H9 (cell line): ENCODE results near the gene GPC6. TPM values are rescaled to one million over a fixed set of nuclear protein-coding genes. Genes with fewer than 3 reads are reported as not detected.

Experiments used
- DNase-seq: peaks from one replicate; pipeline ENCODE4 v3.0.0-alpha.2; 2017
- H2AFZ ChIP-seq: one replicate; pipeline ENCODE4 v1.6.1; 2013; ENCODE audit warnings: mild to moderate bottlenecking, low read length, control low read depth, moderate library complexity
- H2AK5ac ChIP-seq: 2 replicates; pipeline ENCODE4 v1.6.1; 2013; ENCODE audit warnings: low read length, control low read depth, mixed read lengths; ENCODE audit not compliant: insufficient read length
- H2BK120ac ChIP-seq: one replicate; pipeline ENCODE4 v1.6.1; 2013; ENCODE audit warnings: low read depth, mild to moderate bottlenecking, low read length, control low read depth, inconsistent platforms; ENCODE audit not compliant: poor library complexity, severe bottlenecking
- H2BK12ac ChIP-seq: 2 replicates; pipeline ENCODE4 v1.6.1; 2013; ENCODE audit warnings: low read length, control low read depth, mixed read lengths, low read depth; ENCODE audit not compliant: insufficient read length
- H2BK15ac ChIP-seq: 2 replicates; pipeline ENCODE4 v1.6.1; 2013; ENCODE audit warnings: low read depth, low read length, control low read depth
- H2BK20ac ChIP-seq: one replicate; pipeline ENCODE4 v1.6.1; 2013; ENCODE audit warnings: low read depth, mild to moderate bottlenecking, low read length, control low read depth, inconsistent platforms; ENCODE audit not compliant: poor library complexity, severe bottlenecking
- H2BK5ac ChIP-seq: 2 replicates; pipeline ENCODE4 v1.6.1; 2013; ENCODE audit warnings: low read length, control low read depth, mixed read lengths; ENCODE audit not compliant: insufficient read length
- H3K14ac ChIP-seq: 2 replicates; pipeline ENCODE4 v1.6.1; 2013; ENCODE audit warnings: low read length, control low read depth; ENCODE audit not compliant: insufficient read depth
- H3K18ac ChIP-seq: 2 replicates; pipeline ENCODE4 v1.6.1; 2013; ENCODE audit warnings: low read depth, mild to moderate bottlenecking, mixed read lengths, low read length, control low read depth; ENCODE audit not compliant: insufficient read length
- H3K23ac ChIP-seq: 2 replicates; pipeline ENCODE4 v1.6.1; 2013; ENCODE audit warnings: low read length, control low read depth, mixed read lengths, low read depth; ENCODE audit not compliant: insufficient read length
- H3K23me2 ChIP-seq: 2 replicates; pipeline ENCODE4 v1.6.1; 2013; ENCODE audit warnings: low read depth, mild to moderate bottlenecking, mixed read lengths, low read length, control low read depth; ENCODE audit not compliant: insufficient read length, poor library complexity, severe bottlenecking
- H3K27ac ChIP-seq: 2 replicates; pipeline ENCODE4 v1.5.1; 2013; ENCODE audit warnings: low read length, control low read depth, mixed read lengths, low read depth; ENCODE audit not compliant: insufficient read length
- H3K27me3 ChIP-seq: 2 replicates; pipeline ENCODE4 v1.6.1; 2013; ENCODE audit warnings: low read length, control low read depth, inconsistent platforms; ENCODE audit not compliant: insufficient read depth
- H3K4ac ChIP-seq: 2 replicates; pipeline ENCODE4 v1.6.1; 2013; ENCODE audit warnings: low read depth, mild to moderate bottlenecking, control low read depth, inconsistent platforms, low read length, moderate library complexity
- H3K4me1 ChIP-seq: 2 replicates; pipeline ENCODE4 v1.6.1; 2013; ENCODE audit warnings: low read length, control low read depth, inconsistent platforms; ENCODE audit not compliant: insufficient read depth
- H3K4me2 ChIP-seq: 2 replicates; pipeline ENCODE4 v1.6.1; 2013; ENCODE audit warnings: low read length, control low read depth, mixed read lengths; ENCODE audit not compliant: insufficient read length, insufficient read depth
- H3K56ac ChIP-seq: 2 replicates; pipeline ENCODE4 v1.6.1; 2013; ENCODE audit warnings: low read depth, mild to moderate bottlenecking, mixed read lengths, low read length, control low read depth; ENCODE audit not compliant: insufficient read length
- H3K79me1 ChIP-seq: 2 replicates; pipeline ENCODE4 v1.6.1; 2013; ENCODE audit warnings: low read depth, mild to moderate bottlenecking, moderate library complexity, low read length, control low read depth, inconsistent platforms; ENCODE audit not compliant: insufficient read depth, poor library complexity, severe bottlenecking
- H3K79me2 ChIP-seq: 2 replicates; pipeline ENCODE4 v1.6.1; 2013; ENCODE audit warnings: low read length, control low read depth, inconsistent platforms; ENCODE audit not compliant: insufficient read depth
- H3K9ac ChIP-seq: 2 replicates; pipeline ENCODE4 v1.6.1; 2013; ENCODE audit warnings: low read length, control low read depth, mixed read lengths; ENCODE audit not compliant: insufficient read length; ENCODE audit errors: extremely low read depth
- H3K9me3 ChIP-seq: one replicate; pipeline ENCODE4 v1.6.1; 2013; ENCODE audit warnings: low read depth, low read length, inconsistent platforms; ENCODE audit not compliant: control insufficient read depth
- H3T11ph ChIP-seq: one replicate; pipeline ENCODE4 v1.6.1; 2013; ENCODE audit warnings: mild to moderate bottlenecking, low read length, control low read depth, inconsistent platforms
- H4K20me1 ChIP-seq: one replicate; pipeline ENCODE4 v1.6.1; 2013; ENCODE audit not compliant: control insufficient read depth, insufficient read length, insufficient read depth
- H4K5ac ChIP-seq: 2 replicates; pipeline ENCODE4 v1.6.1; 2013; ENCODE audit warnings: low read depth, mild to moderate bottlenecking, mixed read lengths, low read length, control low read depth; ENCODE audit not compliant: insufficient read length
- H4K8ac ChIP-seq: replicated peaks from 2 replicates; pipeline ENCODE4 v1.6.1; 2013; ENCODE audit warnings: low read length, control low read depth, mixed read lengths, low read depth; ENCODE audit not compliant: insufficient read length
- H4K91ac ChIP-seq: 2 replicates; pipeline ENCODE4 v1.6.1; 2013; ENCODE audit warnings: low read depth, mild to moderate bottlenecking, moderate library complexity, mixed read lengths, low read length, control low read depth; ENCODE audit not compliant: insufficient read length
- H3K27ac Mint-ChIP-seq, 3 experiments: 2 replicates in 2 of 3; 3 replicates in 1 of 3; pipeline ENCODE4 v1.8.0; 2020 to 2021; ENCODE audit warnings: mixed read lengths in 3 of 3, mild to moderate bottlenecking in 1 of 3, moderate library complexity in 1 of 3
- H3K27me3 Mint-ChIP-seq: 2 replicates; pipeline ENCODE4 v1.8.0; 2021; ENCODE audit warnings: low read depth, mild to moderate bottlenecking, moderate library complexity, mixed read lengths
- H3K36me3 Mint-ChIP-seq, 3 experiments: 2 replicates in 2 of 3; 3 replicates in 1 of 3; pipeline ENCODE4 v1.8.0; 2020 to 2021; ENCODE audit warnings: low read depth in 3 of 3, mixed read lengths in 3 of 3; ENCODE audit not compliant: insufficient read depth in 1 of 3
- H3K4me1 Mint-ChIP-seq, 2 experiments: 2 replicates each; pipeline ENCODE4 v1.8.0; 2020; ENCODE audit warnings: mixed read lengths in 2 of 2
- H3K4me3 Mint-ChIP-seq, 2 experiments: 2 replicates in 1 of 2; 3 replicates in 1 of 2; pipeline ENCODE4 v1.8.0; 2020 to 2021; ENCODE audit warnings: mild to moderate bottlenecking in 2 of 2, mixed read lengths in 2 of 2, moderate library complexity in 1 of 2
- H3K9me3 Mint-ChIP-seq, 2 experiments: 2 replicates in 1 of 2; 3 replicates in 1 of 2; pipeline ENCODE4 v1.8.0; 2020; ENCODE audit warnings: mild to moderate bottlenecking in 2 of 2, mixed read lengths in 2 of 2, moderate library complexity in 1 of 2
- CTCF ChIP-seq: fragments of 200-600 bp; sonication (generic); conservative IDR thresholded peaks from 3 replicates; pipeline ENCODE4 v1.8.0; 2021; ENCODE audit warnings: antibody characterized with exemption, mild to moderate bottlenecking
- WGBS: extraction: QIAGEN DNeasy Blood & Tissue Kit; methylation state at CpG from one replicate; pipeline ENCODE4 v1.1.7; 2013; ENCODE audit warnings: missing lambda C conversion rate, low lambda C conversion rate, mixed read lengths; ENCODE audit not compliant: insufficient read length; ENCODE audit errors: extremely low coverage; 5-methylcytosine and 5-hydroxymethylcytosine counted together
- total RNA-seq: library from RNA; stranded (reverse); gene quantifications from 2 replicates; pipeline ENCODE4 v1.2.1, GENCODE V29; 2021

GPC6 gene
- total RNA-seq, 1 experiment from 2014 or later = 15.6 TPM

- no CpG with 5 or more reads among the region's 3 CpGs for WGBS
- H3K14ac ChIP-seq = no peak overlapping the region
- H3K79me1 ChIP-seq = no peaks in the 10 kb centered on the region
- H3K9me3 ChIP-seq = no peaks in the 10 kb centered on the region
- H3K9ac ChIP-seq = no peak overlapping the region
- no peak overlapping the region for H2AK5ac ChIP-seq
- H4K20me1 ChIP-seq = no peaks in the 10 kb centered on the region
- H3T11ph ChIP-seq = no peak overlapping the region
- Mint-ChIP-seq H3K4me3 (no peak overlapping the region; a peak in 1 of 5 replicates), H3K36me3 (no peaks in the 10 kb centered on the region), H3K9me3 (no peaks in the 10 kb centered on the region), H3K27me3 (no peaks in the 10 kb centered on the region), H3K27ac (0 out of 7 replicates have a peak overlapping the region, but pooled peaks of 1 of the 3 experiments have one; percentile 5), H3K4me1 (peaks cover 15 to 16% of the 10 kb centered on the region in 2 experiments)
- no peak overlapping the region for H3K56ac ChIP-seq
- DNase-seq = no peak
- no peak overlapping the region for H4K91ac ChIP-seq
- H3K4me2 ChIP-seq = no peak overlapping the region
- no peak overlapping the region for H3K18ac ChIP-seq
- no peak overlapping the region for H4K5ac ChIP-seq
- no peaks in the 10 kb centered on the region for H3K79me2 ChIP-seq
- H4K8ac ChIP-seq = no peak overlapping the region
- H2BK15ac ChIP-seq = no peak overlapping the region
- no peak overlapping the region for H3K27ac ChIP-seq
- H2BK120ac ChIP-seq = no peak overlapping the region
- H3K4ac ChIP-seq = no peak overlapping the region
- H3K23me2 ChIP-seq = no peaks in the 10 kb centered on the region
- H3K27me3 ChIP-seq = no peaks in the 10 kb centered on the region
- H2BK20ac ChIP-seq = no peak overlapping the region
- no peak overlapping the region for H3K23ac ChIP-seq
- no peak overlapping the region for H2BK5ac ChIP-seq
- TF ChIP-seq CTCF = no peak
- no peak overlapping the region for H2AFZ ChIP-seq
- H2BK12ac ChIP-seq = no peak overlapping the region
- H3K4me1 ChIP-seq = no peaks in the 10 kb centered on the region
These were observed 591.7 kb downstream of the GPC6 start for GRCh38 chr13:93818345-93818744.
